ENCODE measurements around the gene TTC28. TPM values are rescaled to one million over a fixed set of nuclear protein-coding genes. Genes with fewer than 3 reads are reported as not detected.

TTC28 gene
- total RNA-seq, 1 experiment from 2014 or later, result 0.12 TPM

DNA sequence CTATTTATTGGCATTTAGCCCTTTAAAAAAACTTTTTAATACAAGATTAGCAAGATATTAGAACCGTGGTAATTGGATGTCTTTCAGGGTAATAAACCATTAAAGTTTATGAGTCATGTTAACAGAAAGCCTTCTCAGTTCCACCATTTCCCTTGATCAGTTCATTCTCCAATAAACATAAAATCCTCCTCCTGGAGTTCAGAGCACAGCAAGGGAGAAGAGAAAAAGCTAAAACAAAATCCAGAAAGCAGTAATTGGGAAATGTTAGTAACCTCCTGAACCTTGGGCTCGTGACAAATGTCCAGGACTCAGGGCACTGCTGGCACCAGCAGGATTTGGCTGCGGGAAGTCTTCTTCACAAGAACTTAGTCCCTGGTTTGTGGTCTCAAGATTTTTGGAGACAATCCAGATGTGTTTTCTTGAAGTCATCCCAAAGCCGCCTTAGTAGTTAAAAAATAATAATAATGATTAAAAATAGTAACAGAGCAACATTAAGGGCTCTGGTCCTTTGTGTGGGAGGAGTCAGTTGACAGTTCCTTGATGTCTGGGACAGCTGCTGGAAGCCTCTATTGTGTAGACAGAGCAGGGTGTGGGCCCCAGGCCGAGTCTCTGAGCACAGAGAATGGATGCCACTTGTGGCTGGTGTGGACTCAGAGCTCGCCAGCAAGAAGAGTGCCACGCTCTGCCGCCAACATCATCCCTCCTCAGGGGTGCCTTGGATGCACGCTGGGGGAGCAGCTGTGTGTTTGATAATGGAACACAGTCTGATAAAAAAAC lies 717.2 kb downstream of the TTC28 start:
- no peak overlapping the region for H3K9ac ChIP-seq (ENCODE audit: low read length)
- ATAC-seq (peak; percentile 85), DNase-seq (ENCODE audit: low read depth, low spot score) (no peak)
- H3K27me3 ChIP-seq (ENCODE audit: insufficient read depth, low read length), result no peaks in the 10 kb centered on the region
- H3K4me2 ChIP-seq (ENCODE audit: low read length), result peak overlapping the region; percentile 46
- H3K9me2 ChIP-seq (ENCODE audit: insufficient read depth), result no peaks in the 10 kb centered on the region
- peak overlapping the region; percentile 42 for H3K27ac ChIP-seq (ENCODE audit: low read depth, low read length)
- no peaks in the 10 kb centered on the region for H3K79me2 ChIP-seq (ENCODE audit: insufficient read depth, low read length)
- no peak overlapping the region for H3K4me3 ChIP-seq (replicated peaks in 1 of 2; ENCODE audit: low read depth in 1 of 2, low read length in 2 of 2)
- no peaks in the 10 kb centered on the region for H3K36me3 ChIP-seq (ENCODE audit: control insufficient read depth in 1 of 2, insufficient read depth in 2 of 2, low read length in 2 of 2)
- RAD21 ChIA-PET (ENCODE audit: low non-redundant PET in 1 of 2, low total read pairs in 2 of 2, uncharacterized antibody in 2 of 2, unreplicated experiment in 2 of 2), result no interaction called here
- no TSS peak for BruUV-seq (replicated peaks)
- intact Hi-C loops (cut with micrococcal nuclease), result no loop called here
- no peaks in the 10 kb centered on the region for H4K20me1 ChIP-seq (ENCODE audit: insufficient read depth)
- no peaks in the 10 kb centered on the region for H3K9me3 ChIP-seq (ENCODE audit: control insufficient read depth in 1 of 2, insufficient read depth in 1 of 2, low read depth in 1 of 2, low read length in 2 of 2)
- no peak for TF ChIP-seq POLR2A (IDR thresholded peaks at IDR 0.05; ENCODE audit: borderline replicate concordance, extremely low read depth, insufficient read depth, insufficient read length)
- TF ChIP-seq SRF (IDR thresholded peaks at IDR 0.05; ENCODE audit: low read depth), result no peak
- TF ChIP-seq, protein P1, sequence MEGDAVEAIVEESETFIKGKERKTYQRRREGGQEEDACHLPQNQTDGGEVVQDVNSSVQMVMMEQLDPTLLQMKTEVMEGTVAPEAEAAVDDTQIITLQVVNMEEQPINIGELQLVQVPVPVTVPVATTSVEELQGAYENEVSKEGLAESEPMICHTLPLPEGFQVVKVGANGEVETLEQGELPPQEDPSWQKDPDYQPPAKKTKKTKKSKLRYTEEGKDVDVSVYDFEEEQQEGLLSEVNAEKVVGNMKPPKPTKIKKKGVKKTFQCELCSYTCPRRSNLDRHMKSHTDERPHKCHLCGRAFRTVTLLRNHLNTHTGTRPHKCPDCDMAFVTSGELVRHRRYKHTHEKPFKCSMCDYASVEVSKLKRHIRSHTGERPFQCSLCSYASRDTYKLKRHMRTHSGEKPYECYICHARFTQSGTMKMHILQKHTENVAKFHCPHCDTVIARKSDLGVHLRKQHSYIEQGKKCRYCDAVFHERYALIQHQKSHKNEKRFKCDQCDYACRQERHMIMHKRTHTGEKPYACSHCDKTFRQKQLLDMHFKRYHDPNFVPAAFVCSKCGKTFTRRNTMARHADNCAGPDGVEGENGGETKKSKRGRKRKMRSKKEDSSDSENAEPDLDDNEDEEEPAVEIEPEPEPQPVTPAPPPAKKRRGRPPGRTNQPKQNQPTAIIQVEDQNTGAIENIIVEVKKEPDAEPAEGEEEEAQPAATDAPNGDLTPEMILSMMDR (IDR thresholded peaks at IDR 0.05 in 2 of 3, conservative IDR thresholded peaks at IDR 0.05 in 1 of 3; ENCODE audit: borderline replicate concordance in 1 of 3, insufficient read depth in 1 of 3, low read depth in 2 of 3, low read length in 2 of 3), result no peak
- TF ChIP-seq EZH2phosphoT487 (IDR thresholded peaks at IDR 0.05; ENCODE audit: borderline replicate concordance), result no peak
- TF ChIP-seq CEBPB (IDR thresholded peaks at IDR 0.05; ENCODE audit: low read depth), result no peak
- POLR2A ChIA-PET, result no interaction called here
- no peak overlapping the region for H2AFZ ChIP-seq (ENCODE audit: low read depth, low read length, poor library complexity, severe bottlenecking)
- H3K4me1 ChIP-seq (ENCODE audit: control insufficient read depth in 1 of 2, insufficient read depth in 2 of 2, low read length in 2 of 2), result peaks cover 20 to 34% of the 10 kb centered on the region in 2 experiments
- CTCF ChIA-PET, result no interaction called here

DNA sequence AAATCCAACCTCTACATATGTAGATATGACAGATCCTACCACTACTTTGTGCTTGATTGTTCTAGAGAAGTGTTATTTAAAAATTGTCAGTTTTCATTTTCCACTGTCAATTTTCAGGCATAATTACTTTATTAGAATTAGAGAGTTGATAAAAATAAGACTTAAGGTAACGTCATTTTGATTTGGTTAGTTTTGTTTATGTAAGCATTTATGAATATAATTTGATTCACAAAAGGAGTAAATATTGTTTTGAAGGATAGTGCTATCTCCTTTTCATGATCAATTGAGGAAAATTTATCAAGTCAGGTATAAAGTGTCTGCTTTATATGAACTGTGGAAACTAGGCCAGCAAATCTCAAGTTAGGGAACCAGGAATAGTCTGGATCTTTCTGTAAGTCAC lies 718.0 kb downstream of the TTC28 start:
- ChIA-PET POLR2A (no interaction called here), CTCF (no interaction called here), RAD21 (ENCODE audit: low non-redundant PET in 1 of 2, low total read pairs in 2 of 2, uncharacterized antibody in 2 of 2, unreplicated experiment in 2 of 2) (no interaction called here)
- no peaks in the 10 kb centered on the region for H3K27me3 ChIP-seq (ENCODE audit: insufficient read depth, low read length)
- no peak overlapping the region for H3K4me2 ChIP-seq (ENCODE audit: low read length)
- no peak overlapping the region for H3K9ac ChIP-seq (ENCODE audit: low read length)
- H4K20me1 ChIP-seq (ENCODE audit: insufficient read depth), result no peaks in the 10 kb centered on the region
- H3K4me3 ChIP-seq (replicated peaks in 1 of 2; ENCODE audit: low read depth in 1 of 2, low read length in 2 of 2), result no peak overlapping the region
- intact Hi-C loops (cut with micrococcal nuclease), result no loop called here
- ATAC-seq, result no peak
- H3K79me2 ChIP-seq (ENCODE audit: insufficient read depth, low read length), result no peaks in the 10 kb centered on the region
- no peaks in the 10 kb centered on the region for H3K9me2 ChIP-seq (ENCODE audit: insufficient read depth)
- peak overlapping the region; percentile 42; the same call in 1 of the 2 replicates for H3K27ac ChIP-seq (ENCODE audit: low read depth, low read length)
- H2AFZ ChIP-seq (ENCODE audit: low read depth, low read length, poor library complexity, severe bottlenecking), result no peak overlapping the region
- no TSS peak for BruUV-seq (replicated peaks)
- DNase-seq (ENCODE audit: low read depth, low spot score), result no peak
- H3K9me3 ChIP-seq (ENCODE audit: control insufficient read depth in 1 of 2, insufficient read depth in 1 of 2, low read depth in 1 of 2, low read length in 2 of 2), result no peaks in the 10 kb centered on the region
- peaks cover 20 to 34% of the 10 kb centered on the region in 2 experiments for H3K4me1 ChIP-seq (ENCODE audit: control insufficient read depth in 1 of 2, insufficient read depth in 2 of 2, low read length in 2 of 2)
- H3K36me3 ChIP-seq (ENCODE audit: control insufficient read depth in 1 of 2, insufficient read depth in 2 of 2, low read length in 2 of 2), result no peaks in the 10 kb centered on the region
- TF ChIP-seq ELF1 (IDR thresholded peaks at IDR 0.05; ENCODE audit: borderline replicate concordance, low read depth) (no peak), EGR1 (IDR thresholded peaks at IDR 0.05; ENCODE audit: low read depth) (no peak), EZH2 (IDR thresholded peaks at IDR 0.05) (no peak), POLR2A (IDR thresholded peaks at IDR 0.05; ENCODE audit: borderline replicate concordance, extremely low read depth, insufficient read depth, insufficient read length) (no peak)
- TF ChIP-seq, protein P2, sequence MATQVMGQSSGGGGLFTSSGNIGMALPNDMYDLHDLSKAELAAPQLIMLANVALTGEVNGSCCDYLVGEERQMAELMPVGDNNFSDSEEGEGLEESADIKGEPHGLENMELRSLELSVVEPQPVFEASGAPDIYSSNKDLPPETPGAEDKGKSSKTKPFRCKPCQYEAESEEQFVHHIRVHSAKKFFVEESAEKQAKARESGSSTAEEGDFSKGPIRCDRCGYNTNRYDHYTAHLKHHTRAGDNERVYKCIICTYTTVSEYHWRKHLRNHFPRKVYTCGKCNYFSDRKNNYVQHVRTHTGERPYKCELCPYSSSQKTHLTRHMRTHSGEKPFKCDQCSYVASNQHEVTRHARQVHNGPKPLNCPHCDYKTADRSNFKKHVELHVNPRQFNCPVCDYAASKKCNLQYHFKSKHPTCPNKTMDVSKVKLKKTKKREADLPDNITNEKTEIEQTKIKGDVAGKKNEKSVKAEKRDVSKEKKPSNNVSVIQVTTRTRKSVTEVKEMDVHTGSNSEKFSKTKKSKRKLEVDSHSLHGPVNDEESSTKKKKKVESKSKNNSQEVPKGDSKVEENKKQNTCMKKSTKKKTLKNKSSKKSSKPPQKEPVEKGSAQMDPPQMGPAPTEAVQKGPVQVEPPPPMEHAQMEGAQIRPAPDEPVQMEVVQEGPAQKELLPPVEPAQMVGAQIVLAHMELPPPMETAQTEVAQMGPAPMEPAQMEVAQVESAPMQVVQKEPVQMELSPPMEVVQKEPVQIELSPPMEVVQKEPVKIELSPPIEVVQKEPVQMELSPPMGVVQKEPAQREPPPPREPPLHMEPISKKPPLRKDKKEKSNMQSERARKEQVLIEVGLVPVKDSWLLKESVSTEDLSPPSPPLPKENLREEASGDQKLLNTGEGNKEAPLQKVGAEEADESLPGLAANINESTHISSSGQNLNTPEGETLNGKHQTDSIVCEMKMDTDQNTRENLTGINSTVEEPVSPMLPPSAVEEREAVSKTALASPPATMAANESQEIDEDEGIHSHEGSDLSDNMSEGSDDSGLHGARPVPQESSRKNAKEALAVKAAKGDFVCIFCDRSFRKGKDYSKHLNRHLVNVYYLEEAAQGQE (IDR thresholded peaks at IDR 0.05; ENCODE audit: low read depth), result no peak
- TF ChIP-seq, protein P1 (IDR thresholded peaks at IDR 0.05 in 2 of 3, conservative IDR thresholded peaks at IDR 0.05 in 1 of 3; ENCODE audit: borderline replicate concordance in 1 of 3, insufficient read depth in 1 of 3, low read depth in 2 of 3, low read length in 2 of 3), result no peak
- TF ChIP-seq, protein P3, sequence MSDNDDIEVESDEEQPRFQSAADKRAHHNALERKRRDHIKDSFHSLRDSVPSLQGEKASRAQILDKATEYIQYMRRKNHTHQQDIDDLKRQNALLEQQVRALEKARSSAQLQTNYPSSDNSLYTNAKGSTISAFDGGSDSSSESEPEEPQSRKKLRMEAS (IDR thresholded peaks at IDR 0.05), result no peak
